ENCODE data around the gene UGGT2.

DNA sequence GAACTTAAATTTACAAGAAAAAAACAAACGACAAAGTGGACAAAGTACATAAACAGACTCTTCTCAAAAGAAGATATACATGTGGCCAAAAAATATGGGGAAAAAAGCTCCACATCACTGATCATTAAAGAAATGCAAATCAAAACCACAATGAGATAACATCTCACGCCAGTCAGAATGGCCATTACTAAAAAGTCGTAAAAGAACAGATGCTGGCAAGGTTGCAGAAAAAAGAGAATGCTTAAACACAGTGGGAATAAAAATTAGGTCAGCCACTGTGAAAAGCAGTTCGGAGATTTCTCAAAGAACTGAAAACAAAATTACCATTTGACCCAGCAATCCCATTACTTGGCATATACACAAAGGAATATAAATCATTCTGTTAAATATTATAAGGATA lies 132.7 kb downstream of the UGGT2 start:
- no peak for TF ChIP-seq CTCF (conservative IDR thresholded peaks at IDR 0.05)
- TF ChIP-seq ZFX (IDR thresholded peaks at IDR 0.05), result no peak

Data from C4-2B (cell line).